Measurements from ENCODE around the gene ELK3. TPM values are rescaled to one million over a fixed set of nuclear protein-coding genes. Genes with fewer than 3 reads are reported as not detected.
"Not testable (repeated sequence)": the region's sequence is repeated elsewhere in the genome, so short reads cannot be mapped to it uniquely, and the experiment has no call there.

The ELK3 gene
- total RNA-seq, 1 donor from 2014 or later, result 49.3 TPM

DNA sequence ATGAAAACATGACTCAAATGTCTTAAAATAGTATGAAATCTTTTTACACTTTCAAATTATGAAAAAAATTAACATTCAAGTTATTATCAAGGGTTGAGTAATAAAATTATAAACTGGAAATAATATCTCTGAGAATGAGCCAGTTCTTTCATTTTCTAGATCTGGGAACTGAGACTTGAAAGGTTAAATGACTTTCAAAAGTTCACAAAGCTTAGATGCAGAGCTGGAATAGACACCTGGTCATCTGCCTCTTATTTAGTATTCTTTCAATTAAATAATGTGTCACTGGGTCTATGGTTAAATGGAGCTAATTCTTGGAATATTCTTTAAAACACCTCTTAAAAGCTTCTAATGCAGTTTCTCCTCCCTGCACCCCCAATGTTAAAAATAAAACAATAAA lies 119.4 kb downstream of the ELK3 start:
- H3K36me3 Mint-ChIP-seq (ENCODE audit: unreplicated experiment), result peaks cover 4% of the 10 kb centered on the region
- peaks cover 16% of the 10 kb centered on the region for H3K4me1 Mint-ChIP-seq (ENCODE audit: unreplicated experiment)
- no peak overlapping the region for H3K27ac Mint-ChIP-seq (ENCODE audit: unreplicated experiment)
- no peaks in the 10 kb centered on the region for H3K9me3 Mint-ChIP-seq (ENCODE audit: unreplicated experiment)
- TF ChIP-seq, protein P1, sequence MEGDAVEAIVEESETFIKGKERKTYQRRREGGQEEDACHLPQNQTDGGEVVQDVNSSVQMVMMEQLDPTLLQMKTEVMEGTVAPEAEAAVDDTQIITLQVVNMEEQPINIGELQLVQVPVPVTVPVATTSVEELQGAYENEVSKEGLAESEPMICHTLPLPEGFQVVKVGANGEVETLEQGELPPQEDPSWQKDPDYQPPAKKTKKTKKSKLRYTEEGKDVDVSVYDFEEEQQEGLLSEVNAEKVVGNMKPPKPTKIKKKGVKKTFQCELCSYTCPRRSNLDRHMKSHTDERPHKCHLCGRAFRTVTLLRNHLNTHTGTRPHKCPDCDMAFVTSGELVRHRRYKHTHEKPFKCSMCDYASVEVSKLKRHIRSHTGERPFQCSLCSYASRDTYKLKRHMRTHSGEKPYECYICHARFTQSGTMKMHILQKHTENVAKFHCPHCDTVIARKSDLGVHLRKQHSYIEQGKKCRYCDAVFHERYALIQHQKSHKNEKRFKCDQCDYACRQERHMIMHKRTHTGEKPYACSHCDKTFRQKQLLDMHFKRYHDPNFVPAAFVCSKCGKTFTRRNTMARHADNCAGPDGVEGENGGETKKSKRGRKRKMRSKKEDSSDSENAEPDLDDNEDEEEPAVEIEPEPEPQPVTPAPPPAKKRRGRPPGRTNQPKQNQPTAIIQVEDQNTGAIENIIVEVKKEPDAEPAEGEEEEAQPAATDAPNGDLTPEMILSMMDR (IDR thresholded peaks at IDR 0.05), result no peak
- no peak overlapping the region for H3K4me3 Mint-ChIP-seq (ENCODE audit: unreplicated experiment)
- no peaks in the 10 kb centered on the region for H3K27me3 Mint-ChIP-seq (ENCODE audit: unreplicated experiment)
- no peak for DNase-seq (ENCODE audit: extremely low spot score, unreplicated experiment)

DNA sequence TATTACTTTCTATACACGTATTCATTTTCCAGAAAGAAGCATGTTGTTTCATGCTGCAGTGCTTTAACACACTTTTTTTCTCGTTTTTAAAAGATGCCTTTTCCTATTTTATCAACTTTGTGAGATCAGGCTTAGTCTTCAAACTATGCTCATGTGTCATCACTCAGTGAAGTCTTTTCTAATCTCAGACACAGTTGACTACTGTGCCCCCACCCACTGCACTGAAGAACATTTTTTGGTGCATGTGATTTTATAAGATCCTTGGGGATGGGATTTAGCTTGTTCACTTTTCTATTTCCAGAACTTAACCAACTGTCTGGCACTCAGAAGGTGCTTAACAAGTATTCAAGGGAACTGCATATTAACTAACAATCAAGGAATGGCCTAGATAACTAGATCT lies 120.5 kb downstream of the ELK3 start:
- H3K9me3 Mint-ChIP-seq (ENCODE audit: unreplicated experiment), result no peaks in the 10 kb centered on the region
- H3K4me3 Mint-ChIP-seq (ENCODE audit: unreplicated experiment), result peak overlapping the region; percentile 26
- H3K36me3 Mint-ChIP-seq (ENCODE audit: unreplicated experiment), result peaks cover 4% of the 10 kb centered on the region
- no peaks in the 10 kb centered on the region for H3K27me3 Mint-ChIP-seq (ENCODE audit: unreplicated experiment)
- TF ChIP-seq, protein P1 (IDR thresholded peaks at IDR 0.05), result no peak
- H3K4me1 Mint-ChIP-seq (ENCODE audit: unreplicated experiment), result peaks cover 12% of the 10 kb centered on the region
- H3K27ac Mint-ChIP-seq (ENCODE audit: unreplicated experiment), result no peak overlapping the region
- no peak for DNase-seq (ENCODE audit: extremely low spot score, unreplicated experiment)

- H3K4me1 Mint-ChIP-seq (ENCODE audit: unreplicated experiment), result peaks cover 12% of the 10 kb centered on the region
- not testable (repeated sequence) for H3K27me3 Mint-ChIP-seq (ENCODE audit: unreplicated experiment); H3K36me3 Mint-ChIP-seq (ENCODE audit: unreplicated experiment); DNase-seq (ENCODE audit: extremely low spot score, unreplicated experiment); H3K9me3 Mint-ChIP-seq (ENCODE audit: unreplicated experiment)
- peak overlapping the region; percentile 94 for H3K27ac Mint-ChIP-seq (ENCODE audit: unreplicated experiment)
- peak overlapping the region; percentile 91 for H3K4me3 Mint-ChIP-seq (ENCODE audit: unreplicated experiment)
Measured at GRCh38 chr12:96315741-96316481, 121.7 kb downstream of the ELK3 start.

GRCh38 chr12:96317801-96318200 lies 123.6 kb downstream of the ELK3 start:
- Mint-ChIP-seq H3K4me1 (ENCODE audit: unreplicated experiment) (peaks cover 12% of the 10 kb centered on the region), H3K36me3 (ENCODE audit: unreplicated experiment) (peaks cover 10% of the 10 kb centered on the region)
- not testable (repeated sequence) for H3K27ac Mint-ChIP-seq (ENCODE audit: unreplicated experiment); H3K9me3 Mint-ChIP-seq (ENCODE audit: unreplicated experiment); H3K27me3 Mint-ChIP-seq (ENCODE audit: unreplicated experiment); H3K4me3 Mint-ChIP-seq (ENCODE audit: unreplicated experiment); DNase-seq (ENCODE audit: extremely low spot score, unreplicated experiment)

Other genes starting within 250 kb of the ELK3 start
- 0.50 and 1.7 TPM in 2 replicates for gene HAL, start 198.0 kb upstream of the ELK3 start, total RNA-seq
- 68.3 and 69.4 TPM in 2 replicates for gene LTA4H, start 158.8 kb upstream of the ELK3 start, total RNA-seq
- 33.8 and 37.2 TPM in 2 replicates for gene CDK17, start 206.1 kb downstream of the ELK3 start, total RNA-seq

Measured in osteocyte (in vitro differentiated cells).